M059J (cell line): ENCODE data around the gene ZNF200. TPM values are rescaled to one million over a fixed set of nuclear protein-coding genes. Genes with fewer than 3 reads are reported as not detected.
"Not testable (repeated sequence)": the region's sequence is repeated elsewhere in the genome, so short reads cannot be mapped to it uniquely, and the experiment has no call there.

ENCODE experiments used
- DNase-seq: peaks from one replicate; pipeline ENCODE4 v3.0.0-alpha.2; 2012; ENCODE audit warnings: low read depth
- total RNA-seq: library from RNA; depleted of rRNA; stranded (reverse); fragments of >200 nt; shearing (Covaris generic); gene quantifications from 2 replicates; pipeline ENCODE4 v1.2.3, GENCODE V29; 2014

The ZNF200 gene
- total RNA-seq, 1 experiment from 2014 or later: 17.4 TPM

DNA sequence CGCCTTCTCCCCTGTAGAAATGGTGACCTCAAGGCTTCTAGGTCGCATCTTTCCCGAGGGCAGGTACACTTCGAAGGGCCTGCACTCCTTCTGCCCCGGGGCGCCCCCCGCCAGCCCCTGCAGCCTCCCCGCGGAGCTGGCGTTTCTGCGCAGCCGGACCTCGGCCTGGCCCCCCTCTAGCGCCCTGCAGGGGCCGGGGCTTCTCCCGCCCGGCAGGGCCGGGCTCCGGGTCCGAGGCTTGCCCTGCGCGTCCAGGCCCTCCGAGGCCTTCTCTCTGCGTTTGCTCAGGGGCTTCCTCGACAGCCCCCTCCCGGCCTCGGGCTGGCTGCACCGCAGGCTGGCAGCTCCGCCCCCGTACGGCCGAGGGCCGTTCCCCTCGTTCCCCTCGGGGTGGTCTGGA, 19.4 kb upstream of the ZNF200 start:
- no peak for DNase-seq

DNA sequence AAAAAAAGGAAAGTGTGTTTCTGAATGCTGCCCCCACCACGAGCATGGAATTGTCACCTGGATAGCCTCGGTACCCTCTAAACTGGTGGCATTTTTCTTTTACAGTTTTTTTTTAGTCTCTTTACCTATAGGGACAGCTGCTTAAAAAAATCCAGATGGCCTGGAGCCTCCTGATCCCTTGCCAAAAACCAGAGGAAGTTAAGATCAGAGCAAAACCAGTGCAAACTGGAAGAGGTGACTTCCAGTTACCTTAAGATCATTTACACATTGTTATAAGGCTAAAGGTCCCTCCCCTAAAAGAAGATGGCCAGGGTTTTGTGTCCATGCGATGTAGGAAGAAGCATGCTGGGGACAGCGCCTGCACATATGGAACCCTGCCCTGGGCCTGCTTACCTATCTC, 18.0 kb upstream of the ZNF200 start:
- peak; percentile 27 for DNase-seq

DNA sequence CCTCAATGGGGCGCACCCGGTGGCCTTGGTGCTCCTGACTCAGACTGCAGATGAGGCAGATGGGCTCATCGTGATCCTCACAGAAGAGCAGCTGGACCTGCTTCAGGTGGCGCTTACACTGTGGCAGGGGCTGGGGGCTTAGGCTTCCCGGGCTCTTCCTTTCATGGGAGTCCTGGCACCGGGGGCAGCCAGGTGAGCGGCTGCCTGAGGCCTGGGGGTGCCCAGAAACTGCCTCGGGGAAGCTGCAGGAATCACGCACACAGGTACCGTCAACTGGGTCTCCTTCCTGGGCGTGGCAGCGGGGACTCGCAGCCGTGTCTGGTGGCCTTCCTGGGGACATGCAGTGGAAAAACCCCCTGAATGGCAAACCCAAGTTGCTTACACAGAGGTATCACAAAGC, 14.5 kb upstream of the ZNF200 start:
- DNase-seq: no peak

DNA sequence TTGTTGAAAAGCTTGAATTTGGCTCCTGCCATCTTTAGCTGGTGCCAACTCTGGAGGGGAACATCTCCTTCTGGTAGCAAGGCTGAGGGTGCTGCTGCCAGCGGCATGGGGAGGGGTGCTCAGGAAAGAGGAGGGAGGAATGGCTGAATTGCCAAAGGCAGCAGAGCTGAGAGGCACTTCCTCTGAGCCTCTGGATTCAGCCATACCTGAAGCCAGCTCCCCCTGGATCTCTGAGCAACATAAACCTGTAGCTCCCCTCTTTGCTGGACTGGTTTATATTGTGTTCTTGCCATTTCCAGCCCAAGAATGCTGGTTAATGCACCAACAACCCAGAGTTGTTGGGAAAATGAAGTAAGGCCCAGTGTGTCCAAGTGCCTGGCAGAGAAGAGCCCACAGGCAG, 14.1 kb upstream of the ZNF200 start:
- no peak for DNase-seq

DNA sequence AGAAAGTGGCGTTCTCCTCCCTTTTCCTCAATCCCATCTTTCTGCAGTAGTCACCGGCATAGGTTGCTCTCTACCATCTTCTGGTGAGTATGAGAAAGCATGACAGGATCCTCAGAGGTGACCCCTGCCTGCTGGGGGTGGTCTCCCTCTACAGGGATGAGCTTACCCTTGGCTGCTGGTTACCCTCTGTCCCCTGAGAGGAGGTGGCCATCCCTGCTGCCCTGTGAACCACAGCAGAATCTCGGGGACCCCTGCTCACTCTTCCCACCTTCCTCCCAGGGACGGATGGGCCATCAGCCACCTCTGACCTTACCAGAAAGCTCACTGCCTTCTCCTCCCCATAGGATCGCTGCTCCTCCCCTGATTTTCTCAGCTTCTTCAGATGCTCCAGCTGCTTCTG, 13.6 kb upstream of the ZNF200 start:
- no peak for DNase-seq

DNA sequence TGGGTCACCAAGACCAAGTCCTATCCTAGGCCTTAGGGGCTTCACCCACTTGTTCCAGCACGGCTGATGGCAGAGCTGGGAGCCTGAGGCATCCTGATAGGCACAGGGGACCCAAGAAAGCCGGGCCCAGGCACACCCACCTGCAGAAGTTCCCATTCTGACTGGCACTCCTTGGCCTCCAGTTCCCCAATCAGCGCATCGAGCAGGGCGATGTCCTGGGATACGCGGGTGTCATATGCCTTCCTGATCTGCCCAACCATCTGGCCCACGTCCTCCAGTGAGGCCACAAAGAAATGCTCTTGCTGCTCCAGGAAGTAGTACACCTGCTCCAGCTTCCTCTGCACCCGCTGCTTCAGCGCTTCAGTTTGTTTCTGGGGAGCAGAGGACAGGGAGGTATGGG, 11.9 kb upstream of the ZNF200 start:
- DNase-seq: no peak

DNA sequence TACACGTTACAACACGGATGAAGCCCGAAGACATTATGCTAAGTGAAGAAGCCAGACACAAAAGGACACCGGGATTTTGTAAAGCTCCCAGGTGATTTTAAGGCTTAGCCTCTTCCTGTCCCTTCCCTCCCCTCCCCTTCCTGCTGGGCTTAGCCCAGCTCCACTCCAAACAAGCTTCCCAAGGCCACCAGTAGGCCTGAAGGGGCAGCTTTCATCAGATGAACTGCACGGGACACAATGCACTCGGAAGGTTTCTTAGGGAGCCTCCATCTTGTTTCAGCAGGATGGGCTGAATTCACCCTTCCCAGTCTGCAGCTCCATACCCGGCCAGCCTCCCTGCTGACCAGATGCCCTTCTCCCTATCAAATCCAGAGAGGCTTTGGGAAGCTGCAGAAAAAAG, 11.0 kb upstream of the ZNF200 start:
- no peak for DNase-seq

DNA sequence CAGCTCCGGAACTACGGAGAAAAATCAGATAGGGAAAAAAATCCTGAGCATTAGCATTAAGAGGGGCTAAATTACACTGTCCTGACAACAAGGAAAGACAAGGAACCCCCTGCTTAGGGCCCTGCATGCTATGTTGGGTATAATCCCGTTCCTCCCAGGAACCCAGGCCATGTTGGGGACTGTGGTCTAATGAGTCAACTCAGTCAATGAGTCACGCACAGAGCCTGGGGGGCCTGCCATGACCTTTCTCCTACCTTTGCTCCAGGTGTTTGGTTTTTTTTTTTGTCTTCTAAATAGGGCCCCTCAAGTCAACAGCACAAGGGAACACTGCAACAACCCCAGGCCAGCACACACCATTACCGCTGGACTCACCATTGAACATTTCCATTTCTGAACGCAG, 8.9 kb upstream of the ZNF200 start:
- peak; percentile 66 for DNase-seq

DNA sequence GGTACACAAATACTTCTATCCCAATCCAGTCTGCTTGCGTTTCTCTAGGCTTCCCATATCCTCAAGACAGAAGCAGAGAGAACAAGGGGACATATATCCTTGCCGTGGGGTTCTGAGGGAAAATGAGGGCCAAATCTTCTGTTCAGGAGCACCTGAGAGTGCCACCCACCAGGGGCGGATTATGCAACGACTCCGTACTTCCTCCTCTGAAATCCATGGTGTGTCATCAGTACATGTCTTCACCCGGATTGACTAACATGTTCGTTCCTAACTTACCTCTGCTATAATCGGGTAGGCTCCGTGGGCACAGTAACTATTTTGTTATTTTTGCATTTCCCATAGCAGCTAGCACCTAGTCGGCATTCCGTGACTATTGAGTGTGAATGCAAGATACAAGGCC, 7.8 kb upstream of the ZNF200 start:
- no peak for DNase-seq

DNA sequence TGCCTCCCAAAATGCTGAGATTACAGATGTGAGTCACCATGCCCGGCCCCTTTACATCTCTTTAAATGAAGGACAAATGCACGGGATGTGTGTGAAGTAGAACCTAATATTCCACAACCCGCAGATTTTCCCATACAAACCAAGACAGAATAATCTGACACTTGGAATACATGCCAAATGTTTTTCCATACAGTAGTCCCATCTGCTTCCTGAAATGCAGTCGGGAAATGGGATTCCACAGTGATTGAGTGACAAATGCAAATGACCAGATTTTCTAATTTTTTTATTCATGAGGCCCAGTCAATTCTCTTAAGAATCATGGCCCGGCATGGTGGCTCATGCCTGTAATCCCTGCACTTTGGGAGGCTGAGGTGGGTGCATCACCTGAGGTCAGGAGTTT, 6.8 kb upstream of the ZNF200 start:
- DNase-seq: no peak

DNA sequence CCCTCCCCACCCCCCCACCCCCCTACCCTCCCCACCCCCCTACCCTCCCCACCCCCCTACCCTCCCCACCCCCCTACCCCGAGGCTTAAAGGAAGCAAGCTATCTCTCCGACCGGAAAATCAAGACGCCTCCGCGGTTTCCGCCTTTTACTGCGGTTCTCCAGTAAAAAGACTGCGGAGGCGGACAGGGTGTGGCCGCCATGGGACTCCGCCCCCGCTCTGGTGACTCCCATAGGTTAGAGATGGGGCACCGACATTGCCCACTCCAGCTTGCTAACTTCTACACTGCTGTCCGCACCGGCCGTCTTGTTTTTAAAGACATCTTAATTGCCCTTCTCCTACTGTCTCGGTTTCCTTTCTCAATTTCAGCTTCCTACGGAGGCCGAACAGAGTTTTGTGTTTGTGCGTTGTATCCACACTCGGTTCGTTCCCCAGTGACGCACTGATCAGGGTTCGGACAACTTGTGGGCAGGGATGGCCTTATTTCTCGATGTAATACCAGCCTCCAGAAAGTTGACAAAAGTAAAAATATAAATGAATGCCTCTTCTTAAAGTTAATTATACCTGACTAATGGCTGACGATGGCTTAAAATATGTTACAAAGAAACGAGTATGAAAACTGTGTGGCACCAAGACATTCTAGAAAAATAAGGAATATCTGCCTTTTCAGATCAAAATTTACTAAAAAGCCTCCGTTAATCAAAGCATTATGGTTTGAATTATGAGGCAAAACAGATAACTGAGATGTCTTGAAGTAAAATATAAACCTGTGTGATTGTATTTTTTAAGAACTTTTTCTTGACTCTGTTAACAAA, 1.1 kb upstream of the ZNF200 start:
- DNase-seq: no peak

DNA sequence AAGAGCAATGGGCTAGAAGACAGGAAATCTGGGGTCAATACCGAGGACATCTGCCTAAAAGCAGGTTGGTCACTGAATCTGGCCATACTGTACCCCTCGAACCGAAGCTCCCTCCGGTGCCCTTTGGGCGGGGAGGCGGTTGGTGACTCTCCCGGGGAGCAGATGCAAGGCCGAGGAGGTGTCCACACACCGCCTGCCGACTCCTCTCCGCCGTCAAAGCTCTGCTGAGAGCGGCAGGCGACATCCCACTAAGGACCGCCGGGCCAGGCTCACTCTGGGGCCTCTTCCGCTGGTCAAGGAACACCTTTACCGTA, 458 bp downstream of the ZNF200 start:
- no peak for DNase-seq

DNA sequence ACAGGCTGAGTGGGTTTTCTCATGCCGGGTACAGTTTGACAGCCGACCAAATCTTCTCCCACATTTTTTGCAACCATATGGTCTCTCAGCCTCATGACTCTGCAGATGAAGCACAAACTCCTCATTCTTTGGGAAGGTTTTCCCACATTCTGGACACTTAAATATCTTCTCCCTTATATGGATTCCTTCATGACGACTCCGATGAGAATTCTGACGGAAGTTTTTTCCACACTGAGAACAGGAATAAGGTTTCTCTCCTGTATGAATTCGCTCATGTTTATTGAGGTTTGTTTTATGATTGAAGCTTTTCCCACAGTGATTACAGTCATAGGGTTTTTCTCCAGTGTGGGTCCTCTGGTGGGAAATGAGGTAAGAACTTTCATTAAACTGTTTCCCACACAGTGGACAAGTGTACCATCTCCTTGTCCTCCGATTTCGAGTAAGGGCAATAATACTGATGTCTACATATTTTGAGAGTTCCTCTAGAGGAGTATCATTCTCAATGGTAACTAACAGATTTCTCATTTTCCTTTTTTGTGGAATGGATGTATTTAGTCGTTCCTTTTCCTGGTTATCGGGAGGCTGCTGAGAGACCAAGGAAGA, 10.9 kb downstream of the ZNF200 start:
- peak; percentile 16 for DNase-seq

DNA sequence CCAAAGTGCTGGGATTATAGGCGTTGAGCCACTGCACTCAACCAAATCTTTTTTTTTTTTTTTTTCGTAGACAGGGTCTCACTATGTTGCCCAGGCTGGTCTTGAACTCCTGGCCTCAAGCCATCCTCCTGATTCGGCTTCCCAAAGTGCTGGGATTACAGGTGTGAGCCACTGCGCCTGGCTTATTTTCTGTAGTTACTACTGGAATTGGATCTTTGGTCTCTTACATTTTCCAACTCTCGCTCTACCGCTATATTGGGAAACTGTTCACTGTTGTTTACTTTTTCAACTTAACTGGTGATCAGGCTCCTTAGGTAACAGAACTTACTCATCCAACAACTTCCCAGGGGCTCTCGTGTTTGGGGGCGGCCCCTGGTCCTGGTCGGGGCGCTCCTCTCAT, 14.1 kb downstream of the ZNF200 start:
- no peak for DNase-seq

DNA sequence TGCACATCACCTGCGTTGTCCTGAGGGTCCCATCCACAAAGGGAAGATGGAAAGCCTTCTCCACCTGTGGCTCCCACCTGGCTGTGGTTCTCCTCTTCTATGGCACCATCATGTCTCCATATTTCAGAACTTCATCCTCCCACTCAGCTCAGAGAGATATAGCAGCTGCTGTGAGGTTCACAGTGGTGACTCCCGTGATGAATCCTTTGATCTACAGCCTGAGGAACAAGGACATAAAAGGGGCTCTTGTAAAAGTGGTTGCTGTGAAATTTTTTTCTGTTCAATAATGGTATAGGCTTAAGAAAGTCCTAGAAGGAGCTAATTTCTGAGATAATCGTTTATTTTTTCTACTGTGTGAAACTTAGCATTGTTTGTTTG, 18.7 kb downstream of the ZNF200 start:
- no peak for DNase-seq

DNA sequence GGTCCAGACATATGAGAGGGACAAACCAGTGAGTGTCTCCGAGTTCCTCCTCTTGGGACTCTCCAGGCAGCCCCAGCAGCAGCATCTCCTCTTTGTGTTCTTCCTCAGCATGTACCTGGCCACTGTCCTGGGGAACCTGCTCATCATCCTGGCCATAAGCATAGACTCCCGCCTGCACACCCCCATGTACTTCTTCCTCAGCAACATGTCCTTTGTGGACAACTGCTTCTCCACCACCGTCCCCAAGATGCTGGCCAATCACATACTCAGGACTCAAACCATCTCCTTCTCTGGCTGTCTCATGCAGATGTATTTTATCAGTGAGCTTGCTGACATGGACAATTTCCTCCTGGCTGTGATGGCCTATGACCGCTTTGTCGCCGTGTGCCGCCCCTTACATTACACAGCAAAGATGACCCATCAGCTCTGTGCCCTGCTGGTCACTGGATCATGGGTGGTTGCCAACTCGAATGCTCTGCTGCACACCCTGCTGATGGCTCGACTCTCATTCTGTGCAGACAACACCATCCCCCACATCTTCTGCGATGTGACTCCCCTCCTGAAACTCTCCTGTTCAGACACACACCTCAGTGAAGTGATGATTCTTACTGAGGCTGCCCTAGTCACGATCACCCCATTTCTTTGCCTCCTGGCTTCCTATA, 19.2 kb downstream of the ZNF200 start:
- no peak for DNase-seq

DNA sequence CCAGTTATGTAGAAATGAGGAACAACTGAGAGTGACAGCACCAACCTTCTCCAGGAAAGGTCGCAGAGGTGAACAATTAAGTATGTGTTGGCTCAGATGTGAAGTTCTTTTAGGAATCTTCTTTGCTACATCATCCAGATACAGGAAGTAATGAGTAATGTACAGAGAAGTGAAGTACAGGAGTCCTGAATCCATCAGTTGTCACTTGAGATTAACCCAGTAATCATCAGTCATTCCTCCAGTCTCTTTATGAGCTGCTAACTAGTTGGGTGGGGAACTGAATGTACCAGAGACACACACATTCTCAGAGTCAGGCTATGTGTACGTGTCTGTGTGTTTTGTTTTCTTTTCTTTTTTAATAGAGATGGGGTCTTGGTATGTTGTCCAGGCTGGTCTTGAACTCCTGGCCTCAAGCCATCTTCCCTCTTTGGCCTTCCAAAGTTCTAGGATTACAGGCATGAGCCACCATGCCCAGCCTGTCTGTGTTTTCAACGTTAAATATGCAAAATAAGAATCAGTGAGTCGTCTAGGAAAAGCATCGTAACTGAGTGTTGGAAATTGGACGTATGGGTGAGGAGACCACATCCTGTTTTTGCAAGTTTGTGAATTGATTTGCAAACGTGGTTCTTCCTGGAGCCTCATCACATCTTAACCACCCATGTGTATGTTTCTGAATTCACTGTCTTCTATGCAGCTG, 19.9 kb downstream of the ZNF200 start:
- DNase-seq: no peak

DNA sequence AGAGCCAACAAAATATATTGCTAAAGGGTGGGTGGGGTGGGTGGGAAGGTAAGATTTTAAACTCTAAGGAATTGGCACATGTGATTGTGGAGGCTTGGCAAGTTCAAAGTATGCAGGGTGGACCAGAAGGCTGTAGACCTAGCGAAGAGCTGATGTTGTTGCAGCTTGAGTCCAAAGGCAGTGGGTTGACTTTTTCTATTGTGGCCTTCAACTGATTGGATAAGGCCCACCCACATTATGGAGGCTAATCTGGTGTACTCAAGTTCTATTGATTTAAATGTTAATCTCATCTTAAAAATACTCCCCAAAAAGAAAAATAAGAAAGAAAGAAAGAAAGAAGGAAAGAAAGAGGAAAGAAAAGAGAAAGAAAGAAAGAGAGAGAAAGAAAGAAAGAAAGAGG, 22.4 kb downstream of the ZNF200 start:
- no peak for DNase-seq

DNA sequence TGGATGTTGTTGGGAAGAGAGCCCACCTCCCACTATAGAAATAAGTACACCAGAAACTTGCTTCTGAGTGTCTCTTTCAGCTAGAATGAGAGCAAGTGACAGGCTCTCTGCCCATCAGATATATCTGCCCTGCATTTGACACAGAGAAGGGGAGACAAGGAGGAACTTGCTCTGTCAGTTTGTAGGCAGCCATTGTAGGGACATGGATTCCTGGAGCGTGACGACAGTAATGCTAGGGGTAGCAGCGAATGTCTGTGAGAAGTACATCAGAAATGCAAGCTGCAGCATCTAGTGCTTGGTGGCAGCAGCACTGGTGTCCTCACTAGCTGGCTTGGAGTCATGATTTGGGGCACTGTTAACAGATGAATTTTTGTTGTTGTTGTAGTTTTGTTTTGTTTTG, 23.0 kb downstream of the ZNF200 start:
- no peak for DNase-seq

DNA sequence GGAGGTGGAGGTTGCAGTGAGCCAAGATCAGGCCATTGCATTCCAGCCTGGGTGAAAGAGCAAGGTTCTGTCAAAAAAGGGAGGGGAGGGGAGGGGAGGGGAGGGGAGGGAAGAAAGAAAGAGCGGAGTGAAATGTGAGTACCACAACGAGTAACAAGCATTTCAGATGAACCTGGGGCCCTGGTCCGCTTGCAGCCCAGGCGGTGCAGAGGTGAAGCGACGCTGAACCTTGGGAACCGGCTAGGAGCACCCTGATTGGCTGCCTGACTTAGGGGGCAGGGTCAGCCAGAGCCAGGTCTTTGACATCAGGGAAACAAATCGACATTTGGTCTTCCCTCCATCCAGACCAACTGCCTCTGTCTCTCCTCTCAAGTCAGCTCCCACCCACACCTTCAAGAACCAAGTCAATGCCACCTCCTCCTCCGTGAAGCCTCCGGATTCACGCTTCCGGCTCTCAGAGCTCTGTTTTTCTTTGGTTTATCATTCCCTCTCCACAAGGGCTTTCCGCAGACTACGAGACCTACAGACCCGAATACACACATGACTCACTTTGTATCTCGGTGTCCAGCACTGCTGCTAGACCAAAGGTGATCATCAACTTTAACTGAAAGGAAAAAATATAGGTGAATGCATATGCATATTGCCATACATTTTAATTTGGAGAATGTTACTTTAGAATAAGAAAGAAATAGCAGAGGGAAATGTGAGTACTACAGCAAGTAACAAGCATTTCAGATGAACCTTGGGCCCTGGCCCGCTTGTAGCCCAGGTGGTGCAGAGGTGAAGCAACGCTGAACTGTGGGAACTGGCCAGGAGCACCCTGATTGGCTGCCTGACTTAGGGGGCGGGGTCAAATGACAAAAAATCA, 27.6 kb downstream of the ZNF200 start:
- no peak for DNase-seq

DNA sequence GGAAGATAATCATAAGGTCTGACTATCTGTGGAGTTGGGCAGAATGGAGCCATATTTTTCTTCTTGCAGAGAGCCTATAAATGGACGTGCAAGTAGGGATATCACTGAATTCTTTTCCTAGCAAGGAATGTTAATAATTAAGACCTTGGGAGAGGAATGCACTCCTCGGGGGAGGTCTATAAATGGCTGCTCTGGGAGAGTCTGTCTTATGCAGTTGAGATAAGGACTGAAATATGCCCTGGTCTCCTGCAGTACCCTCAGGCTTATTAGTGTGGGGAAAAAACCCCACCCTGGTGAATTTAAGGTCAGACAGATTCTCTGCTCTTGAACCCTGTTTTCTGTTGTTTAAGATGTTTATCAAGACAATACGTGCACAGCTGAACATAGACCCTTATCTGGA, 29.0 kb downstream of the ZNF200 start:
- not testable (repeated sequence) for DNase-seq
